ENCODE data around the gene CTDSPL. TPM values are rescaled to one million over a fixed set of nuclear protein-coding genes. Genes with fewer than 3 reads are reported as not detected.

Gene CTDSPL
- total RNA-seq, 1 donor from 2014 or later: 72.7 TPM

DNA sequence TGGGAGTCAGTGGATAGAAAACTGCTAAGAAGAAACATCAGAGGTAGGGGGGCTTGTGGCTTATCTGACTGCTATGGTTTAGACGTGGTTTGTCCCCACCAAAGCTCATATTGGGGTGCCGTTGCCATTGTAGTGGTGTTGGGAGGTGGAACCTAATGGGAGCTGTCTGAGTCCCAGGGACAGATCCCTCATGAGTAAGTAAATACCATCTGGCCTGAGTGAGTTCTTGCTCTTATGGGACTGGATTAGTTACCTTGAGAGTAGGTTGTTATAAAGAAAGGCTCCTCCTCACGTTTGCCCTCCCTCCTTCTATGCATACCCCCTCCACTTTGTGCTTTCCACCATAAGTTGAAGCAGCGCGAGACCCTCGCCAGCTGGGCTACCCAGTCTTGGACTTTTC lies 75.5 kb downstream of the CTDSPL start:
- Mint-ChIP-seq H3K27ac (peak overlapping the region; percentile 81), H3K4me3 (peak overlapping the region; percentile 54), H3K27me3 (no peaks in the 10 kb centered on the region), H3K4me1 (ENCODE audit: unreplicated experiment) (peaks cover 57% of the 10 kb centered on the region), H3K36me3 (peaks cover 8% of the 10 kb centered on the region), H3K9me3 (peaks cover 13% of the 10 kb centered on the region)
- DNase-seq (ENCODE audit: extremely low spot score, unreplicated experiment): no peak
- no peak for TF ChIP-seq CTCF (conservative IDR thresholded peaks at IDR 0.05)

DNA sequence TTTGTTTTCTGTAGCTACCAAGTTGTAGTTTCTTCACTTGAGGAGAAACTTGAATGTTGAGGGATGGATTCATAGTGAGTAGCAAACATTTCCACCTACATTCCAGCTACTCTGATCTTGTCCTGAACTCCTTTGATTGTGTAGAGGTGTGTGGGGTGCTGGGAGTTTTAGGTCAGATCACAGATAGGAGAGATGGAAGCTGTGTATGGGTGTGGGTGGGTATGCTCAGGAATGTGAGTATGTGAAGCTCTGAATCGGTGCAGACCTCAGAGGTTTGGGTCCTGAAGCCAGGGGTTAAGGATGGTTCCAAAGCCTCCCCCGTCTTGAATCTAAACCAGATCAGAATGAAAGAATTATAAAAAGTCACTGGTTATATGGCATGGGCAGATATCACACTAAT lies 76.3 kb downstream of the CTDSPL start:
- no peak for DNase-seq (ENCODE audit: extremely low spot score, unreplicated experiment)
- H3K4me1 Mint-ChIP-seq (ENCODE audit: unreplicated experiment): peaks cover 62% of the 10 kb centered on the region
- no peaks in the 10 kb centered on the region for H3K27me3 Mint-ChIP-seq
- peaks cover 13% of the 10 kb centered on the region for H3K9me3 Mint-ChIP-seq
- H3K36me3 Mint-ChIP-seq: peaks cover 10% of the 10 kb centered on the region
- TF ChIP-seq CTCF (conservative IDR thresholded peaks at IDR 0.05): no peak
- peak overlapping the region; percentile 81 for H3K27ac Mint-ChIP-seq
- peak overlapping the region; percentile 54 for H3K4me3 Mint-ChIP-seq

DNA sequence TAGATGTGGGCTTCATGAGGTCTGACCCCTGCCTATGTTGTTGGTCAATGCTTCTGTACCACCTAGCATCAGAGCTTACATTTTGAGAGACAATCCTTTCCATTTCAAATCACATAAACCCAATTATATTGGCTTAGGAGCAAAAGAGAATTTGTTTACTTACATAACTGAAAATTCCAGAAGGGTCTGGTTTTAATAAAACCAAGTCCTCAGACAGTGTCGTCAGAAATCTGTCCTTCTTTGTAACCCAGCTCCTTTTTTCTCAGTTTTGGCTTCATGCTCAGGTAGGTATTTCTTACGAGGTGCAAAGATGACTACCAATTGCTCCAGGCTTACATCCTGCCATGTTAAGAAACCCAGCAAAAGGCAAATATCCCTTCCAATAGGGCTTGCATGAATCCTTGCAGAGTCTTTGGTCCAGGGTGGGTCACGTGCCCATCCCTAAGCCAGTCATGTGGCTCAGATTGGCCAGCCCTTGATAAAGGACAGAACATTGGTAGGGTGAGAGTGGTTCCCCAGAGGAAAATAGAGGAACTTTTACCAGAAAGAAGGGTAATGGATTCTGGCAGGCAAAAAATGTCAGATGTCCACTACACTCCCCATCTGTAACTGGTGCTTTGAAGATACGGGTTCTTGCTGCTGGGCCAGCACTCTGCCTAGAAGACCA lies 78.7 kb downstream of the CTDSPL start:
- no peak for DNase-seq (ENCODE audit: extremely low spot score, unreplicated experiment)
- peak overlapping the region; percentile 82 for H3K27ac Mint-ChIP-seq
- H3K4me3 Mint-ChIP-seq: no peak overlapping the region
- peaks cover 78% of the 10 kb centered on the region for H3K4me1 Mint-ChIP-seq (ENCODE audit: unreplicated experiment)
- H3K9me3 Mint-ChIP-seq: peaks cover 13% of the 10 kb centered on the region
- H3K27me3 Mint-ChIP-seq: no peaks in the 10 kb centered on the region
- TF ChIP-seq CTCF (conservative IDR thresholded peaks at IDR 0.05): no peak
- H3K36me3 Mint-ChIP-seq: peaks cover 12% of the 10 kb centered on the region

GRCh38 chr3:37941608-37942508 lies 80.2 kb downstream of the CTDSPL start:
- peaks cover 78% of the 10 kb centered on the region for H3K4me1 Mint-ChIP-seq (ENCODE audit: unreplicated experiment)
- TF ChIP-seq CTCF (conservative IDR thresholded peaks at IDR 0.05): no peak
- H3K27me3 Mint-ChIP-seq: no peaks in the 10 kb centered on the region
- peaks cover 12% of the 10 kb centered on the region for H3K36me3 Mint-ChIP-seq
- peak overlapping the region; percentile 82 for H3K27ac Mint-ChIP-seq
- peak overlapping the region; percentile 38 for H3K4me3 Mint-ChIP-seq
- DNase-seq (ENCODE audit: extremely low spot score, unreplicated experiment): no peak
- H3K9me3 Mint-ChIP-seq: peaks cover 9% of the 10 kb centered on the region

GRCh38 chr3:37942646-37943045 lies 81.0 kb downstream of the CTDSPL start:
- no peak for TF ChIP-seq CTCF (conservative IDR thresholded peaks at IDR 0.05)
- DNase-seq (ENCODE audit: extremely low spot score, unreplicated experiment): no peak
- peaks cover 5% of the 10 kb centered on the region for H3K9me3 Mint-ChIP-seq
- H3K4me1 Mint-ChIP-seq (ENCODE audit: unreplicated experiment): peaks cover 76% of the 10 kb centered on the region
- peaks cover 13% of the 10 kb centered on the region for H3K36me3 Mint-ChIP-seq
- peak overlapping the region; percentile 97 for H3K27ac Mint-ChIP-seq
- peak overlapping the region; percentile 34 for H3K4me3 Mint-ChIP-seq
- H3K27me3 Mint-ChIP-seq: no peaks in the 10 kb centered on the region

Data from type B pancreatic cell (in vitro differentiated cells).